ENCODE data around the gene GID8.
"Not testable (repeated sequence)": the region's sequence is repeated elsewhere in the genome, so short reads cannot be mapped to it uniquely, and the experiment has no call there.

The GID8 gene

GRCh38 chr20:62958388-62959100 lies 20.6 kb downstream of the GID8 start:
- no peak overlapping the region for H3K27ac ChIP-seq (ENCODE audit: low read depth, low read length)
- H3K4me3 ChIP-seq (ENCODE audit: low read length), result no peak overlapping the region
- H3K9me3 ChIP-seq (ENCODE audit: control insufficient read depth, insufficient read depth, low read length), result no peaks in the 10 kb centered on the region
- H3K27me3 ChIP-seq (ENCODE audit: control insufficient read depth, low read length), result no peaks in the 10 kb centered on the region
- no peak overlapping the region for H3K4me2 ChIP-seq (ENCODE audit: low read length)
- peaks cover 34% of the 10 kb centered on the region for H3K79me2 ChIP-seq (ENCODE audit: control insufficient read depth, low read length)
- H3F3A ChIP-seq (ENCODE audit: control insufficient read depth, insufficient read depth), result peaks cover 10% of the 10 kb centered on the region
- peaks cover 74% of the 10 kb centered on the region for H3K36me3 ChIP-seq (ENCODE audit: control insufficient read depth, low read length)
- H3K4me1 ChIP-seq (ENCODE audit: control insufficient read depth, low read length), result peaks cover 21% of the 10 kb centered on the region
- TF ChIP-seq CTCF (IDR thresholded peaks at IDR 0.05; ENCODE audit: low read depth, low read length, poor library complexity, severe bottlenecking) (no peak), EZH2phosphoT487 (IDR thresholded peaks at IDR 0.05; ENCODE audit: borderline replicate concordance, low read length) (no peak)
- H4K20me1 ChIP-seq (ENCODE audit: control insufficient read depth, insufficient read depth, low read depth, low read length), result peaks cover 9% of the 10 kb centered on the region; the same call in 1 of the 2 replicates
- H3K9me2 ChIP-seq (replicated peaks; ENCODE audit: control insufficient read depth, low read length), result no peaks in the 10 kb centered on the region

DNA sequence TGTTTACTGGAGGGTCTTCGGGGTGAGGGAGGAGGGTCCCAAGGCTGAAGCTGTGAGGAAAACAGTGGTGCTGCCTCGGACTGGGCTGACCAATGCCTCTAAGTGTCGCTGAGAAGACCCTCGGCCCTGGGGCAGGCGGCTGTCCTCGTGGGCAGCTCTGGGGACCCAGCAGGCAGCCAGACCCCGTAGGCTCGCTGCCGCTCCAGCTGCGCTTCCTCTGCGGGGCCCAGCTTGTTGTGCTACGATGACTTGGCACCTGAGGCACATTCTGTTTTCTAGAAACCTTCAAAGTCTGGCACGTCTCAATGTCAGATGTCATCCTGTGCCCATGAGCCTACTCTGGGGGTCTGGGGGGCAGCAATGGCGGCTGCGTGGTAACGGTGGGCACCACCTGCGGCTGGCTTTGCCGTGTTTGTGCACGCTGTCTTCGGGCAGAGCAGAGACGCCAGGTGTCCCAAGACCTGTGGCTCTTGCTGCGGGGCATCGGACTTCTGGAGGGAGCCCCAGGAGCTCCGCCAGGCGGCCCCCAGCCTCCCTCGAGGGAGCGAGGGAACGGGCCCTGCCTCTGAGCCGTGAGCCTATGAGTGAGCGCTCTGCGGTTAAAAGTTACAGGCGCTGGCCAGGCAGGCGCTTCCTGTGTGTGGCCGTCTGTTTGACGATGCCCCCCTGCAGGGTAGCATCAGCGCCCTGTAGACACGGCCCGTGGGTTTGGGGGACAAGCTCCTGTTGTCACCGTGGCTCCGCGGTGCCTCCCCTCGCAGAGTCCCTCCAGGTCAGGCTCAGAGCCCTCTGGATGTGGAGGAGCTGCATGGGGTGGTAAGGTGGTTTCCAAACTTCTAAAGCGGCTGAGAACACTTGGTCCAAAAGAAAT lies 21.4 kb downstream of the GID8 start:
- peaks cover 15% of the 10 kb centered on the region for H3K4me1 ChIP-seq (ENCODE audit: control insufficient read depth, low read length)
- H4K20me1 ChIP-seq (ENCODE audit: control insufficient read depth, insufficient read depth, low read depth, low read length), result peaks cover 9% of the 10 kb centered on the region; the same call in 1 of the 2 replicates
- H3K27ac ChIP-seq (ENCODE audit: low read depth, low read length), result no peak overlapping the region
- H3K4me3 ChIP-seq (ENCODE audit: low read length), result no peak overlapping the region
- peaks cover 82% of the 10 kb centered on the region for H3K36me3 ChIP-seq (ENCODE audit: control insufficient read depth, low read length)
- peaks cover 4% of the 10 kb centered on the region; the same call in 1 of the 2 replicates for H3F3A ChIP-seq (ENCODE audit: control insufficient read depth, insufficient read depth)
- peaks cover 34% of the 10 kb centered on the region for H3K79me2 ChIP-seq (ENCODE audit: control insufficient read depth, low read length)
- no peaks in the 10 kb centered on the region for H3K9me3 ChIP-seq (ENCODE audit: control insufficient read depth, insufficient read depth, low read length)
- no peaks in the 10 kb centered on the region for H3K9me2 ChIP-seq (replicated peaks; ENCODE audit: control insufficient read depth, low read length)
- no peaks in the 10 kb centered on the region for H3K27me3 ChIP-seq (ENCODE audit: control insufficient read depth, low read length)
- TF ChIP-seq CTCF (IDR thresholded peaks at IDR 0.05; ENCODE audit: low read depth, low read length, poor library complexity, severe bottlenecking), result no peak
- TF ChIP-seq EZH2phosphoT487 (IDR thresholded peaks at IDR 0.05; ENCODE audit: borderline replicate concordance, low read length), result no peak
- H3K4me2 ChIP-seq (ENCODE audit: low read length), result no peak overlapping the region

DNA sequence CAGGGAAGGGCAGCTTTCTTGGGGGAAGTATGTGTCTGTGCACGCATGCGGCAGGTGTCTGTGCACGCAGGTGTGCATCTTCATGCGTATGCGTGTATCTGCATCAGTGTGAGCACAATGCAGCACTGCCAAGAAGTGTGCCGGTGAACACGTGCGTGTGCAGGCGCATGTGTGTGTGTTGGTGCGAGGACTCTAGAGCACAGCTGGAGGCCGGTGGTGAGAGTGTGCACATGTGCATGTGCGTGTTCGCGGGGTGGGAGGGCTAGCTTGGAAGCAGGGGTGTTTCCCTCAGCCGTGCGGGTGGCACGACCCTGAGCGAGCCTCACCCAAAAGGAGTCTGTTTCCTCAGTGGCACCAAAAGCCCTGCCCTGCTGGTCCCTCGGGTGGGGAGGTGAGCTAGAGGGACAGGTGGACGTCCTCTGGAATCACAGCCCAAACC lies 22.1 kb downstream of the GID8 start:
- H3K4me1 ChIP-seq (ENCODE audit: control insufficient read depth, low read length), result peaks cover 8% of the 10 kb centered on the region
- peaks cover 5% of the 10 kb centered on the region; the same call in 1 of the 2 replicates for H4K20me1 ChIP-seq (ENCODE audit: control insufficient read depth, insufficient read depth, low read depth, low read length)
- no peaks in the 10 kb centered on the region for H3K9me2 ChIP-seq (replicated peaks; ENCODE audit: control insufficient read depth, low read length)
- H3K4me3 ChIP-seq (ENCODE audit: low read length), result no peak overlapping the region
- H3K27me3 ChIP-seq (ENCODE audit: control insufficient read depth, low read length), result no peaks in the 10 kb centered on the region
- peaks cover 28% of the 10 kb centered on the region for H3K79me2 ChIP-seq (ENCODE audit: control insufficient read depth, low read length)
- TF ChIP-seq CTCF (IDR thresholded peaks at IDR 0.05; ENCODE audit: low read depth, low read length, poor library complexity, severe bottlenecking) (no peak), EZH2phosphoT487 (IDR thresholded peaks at IDR 0.05; ENCODE audit: borderline replicate concordance, low read length) (no peak)
- no peaks in the 10 kb centered on the region for H3K9me3 ChIP-seq (ENCODE audit: control insufficient read depth, insufficient read depth, low read length)
- H3K36me3 ChIP-seq (ENCODE audit: control insufficient read depth, low read length), result peaks cover 85% of the 10 kb centered on the region
- H3K4me2 ChIP-seq (ENCODE audit: low read length), result no peak overlapping the region
- no peak overlapping the region for H3K27ac ChIP-seq (ENCODE audit: low read depth, low read length)
- H3F3A ChIP-seq (ENCODE audit: control insufficient read depth, insufficient read depth), result no peaks in the 10 kb centered on the region

- peaks cover 86% of the 10 kb centered on the region for H3K36me3 ChIP-seq (ENCODE audit: control insufficient read depth, low read length)
- not testable (repeated sequence) for H4K20me1 ChIP-seq (ENCODE audit: control insufficient read depth, insufficient read depth, low read depth, low read length); H3K4me2 ChIP-seq (ENCODE audit: low read length)
Observed at GRCh38 chr20:62960446-62961309, 22.7 kb downstream of the GID8 start.

More at GRCh38 chr20:62960446-62961309, 22.7 kb downstream of the GID8 start:
- not testable (repeated sequence) for H3K4me3 ChIP-seq (ENCODE audit: low read length); H3K9me2 ChIP-seq (replicated peaks; ENCODE audit: control insufficient read depth, low read length); H3F3A ChIP-seq (ENCODE audit: control insufficient read depth, insufficient read depth); H3K27ac ChIP-seq (ENCODE audit: low read depth, low read length); H3K9me3 ChIP-seq (ENCODE audit: control insufficient read depth, insufficient read depth, low read length); H3K4me1 ChIP-seq (ENCODE audit: control insufficient read depth, low read length); H3K27me3 ChIP-seq (ENCODE audit: control insufficient read depth, low read length)
- H3K79me2 ChIP-seq (ENCODE audit: control insufficient read depth, low read length), result peaks cover 21% of the 10 kb centered on the region
